GM19328 (cell line): ENCODE data around the gene DOCK6.

Experiments
- ATAC-seq: cut with Tn5 transposase; IDR thresholded peaks from one replicate; pipeline ENCODE4 v1.9.1; 2021; ENCODE audit warnings: mild to moderate bottlenecking, moderate library complexity; ENCODE audit not compliant: unreplicated experiment

DOCK6 gene

GRCh38 chr19:11274533-11275086, 12.3 kb upstream of the DOCK6 start:
- no peak for ATAC-seq

- ATAC-seq = no peak
Observed at GRCh38 chr19:11273989-11274388, 11.7 kb upstream of the DOCK6 start.

- no peak for ATAC-seq
Observed at GRCh38 chr19:11273296-11273695, 11.0 kb upstream of the DOCK6 start.

GRCh38 chr19:11269408-11269807, 7.1 kb upstream of the DOCK6 start:
- ATAC-seq = no peak

GRCh38 chr19:11268783-11269267, 6.5 kb upstream of the DOCK6 start:
- no peak for ATAC-seq

GRCh38 chr19:11267316-11268085, 5.2 kb upstream of the DOCK6 start:
- no peak for ATAC-seq

GRCh38 chr19:11265785-11266236, 3.5 kb upstream of the DOCK6 start:
- ATAC-seq = no peak

GRCh38 chr19:11265177-11265784, 3.0 kb upstream of the DOCK6 start:
- ATAC-seq = no peak

- ATAC-seq = no peak
Observed at GRCh38 chr19:11264452-11265176, 2.3 kb upstream of the DOCK6 start.

- no peak for ATAC-seq
Observed at GRCh38 chr19:11263726-11264125, 1.4 kb upstream of the DOCK6 start.

- no peak for ATAC-seq
Observed at GRCh38 chr19:11261431-11261970, 823 bp downstream of the DOCK6 start.

GRCh38 chr19:11260996-11261395, 1.3 kb downstream of the DOCK6 start:
- ATAC-seq = no peak

- ATAC-seq = no peak
Observed at GRCh38 chr19:11257846-11258380, 4.4 kb downstream of the DOCK6 start.

GRCh38 chr19:11256189-11256588, 6.1 kb downstream of the DOCK6 start:
- ATAC-seq = no peak

GRCh38 chr19:11254666-11255065, 7.7 kb downstream of the DOCK6 start:
- no peak for ATAC-seq

- no peak for ATAC-seq
Observed at GRCh38 chr19:11252665-11253355, 9.5 kb downstream of the DOCK6 start.

GRCh38 chr19:11251650-11252314, 10.5 kb downstream of the DOCK6 start:
- ATAC-seq = no peak

- ATAC-seq = no peak
Observed at GRCh38 chr19:11251217-11251616, 11.1 kb downstream of the DOCK6 start.

- no peak for ATAC-seq
Observed at GRCh38 chr19:11248852-11249251, 13.5 kb downstream of the DOCK6 start.

GRCh38 chr19:11247934-11248333, 14.4 kb downstream of the DOCK6 start:
- ATAC-seq = no peak
